ENCODE results near the gene FES. TPM values are rescaled to one million over a fixed set of nuclear protein-coding genes. Genes with fewer than 3 reads are reported as not detected.

FES gene
- total and polyA plus RNA-seq, 2 of the 13 experiments (the other 11 are each of a cell fraction or from before 2014, with no cell fraction given) = 4.0 to 9.5 TPM

DNA sequence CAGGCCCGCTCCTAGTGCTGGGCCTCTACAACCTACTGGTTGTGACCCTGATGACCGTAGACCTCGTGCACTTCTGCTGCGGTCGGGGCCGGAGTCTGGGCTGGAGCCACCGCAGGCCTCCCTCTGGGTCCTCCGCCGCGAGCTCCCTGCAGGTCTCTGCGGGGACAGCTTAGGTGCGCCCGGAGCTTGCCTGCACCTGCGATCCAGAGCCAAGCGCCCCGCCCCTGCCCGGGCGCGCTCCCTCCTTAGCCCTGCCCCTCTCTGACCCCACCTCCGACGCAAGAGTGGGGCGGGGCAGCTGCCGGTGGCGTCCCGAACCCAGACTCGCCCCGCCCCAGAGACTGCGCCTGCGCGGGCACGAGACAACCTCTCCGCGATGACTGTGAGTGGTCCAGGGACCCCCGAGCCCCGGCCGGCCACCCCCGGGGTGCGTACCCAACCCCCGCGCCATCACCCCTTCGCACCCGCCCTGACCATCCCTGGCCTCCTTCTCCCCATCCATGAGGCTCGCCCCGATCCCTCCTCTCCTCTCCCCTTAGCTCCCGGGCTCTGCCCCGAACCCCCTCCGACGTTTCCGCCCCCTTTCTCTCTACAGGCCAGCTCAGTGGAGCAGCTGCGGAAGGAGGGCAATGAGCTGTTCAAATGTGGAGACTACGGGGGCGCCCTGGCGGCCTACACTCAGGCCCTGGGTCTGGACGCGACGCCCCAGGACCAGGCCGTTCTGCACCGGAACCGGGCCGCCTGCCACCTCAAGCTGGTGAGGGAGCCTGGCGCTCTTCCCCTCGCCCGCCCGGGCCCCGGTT is 50.8 kb downstream of the FES start, which contains the start of gene UNC45A (continued):
- 0 out of 2 replicates have a peak, but pooled peaks have one; percentile 38 for TF ChIP-seq ISL2 (CRISPR knock-in tag; IDR thresholded peaks at IDR 0.05)
- TF ChIP-seq HOXA3 (CRISPR knock-in tag; IDR thresholded peaks at IDR 0.05) = no peak; the same call in 1 of the 2 replicates
- TF ChIP-seq ZNF607 (CRISPR knock-in tag; IDR thresholded peaks at IDR 0.05; ENCODE audit: borderline replicate concordance) = peak; percentile 53; the same call in 1 of the 2 replicates
- peak; percentile 78 for TF ChIP-seq HNRNPLL (IDR thresholded peaks at IDR 0.05; ENCODE audit: low read depth, low read length, poor library complexity, severe bottlenecking)
- 0 out of 2 replicates have a peak, but pooled peaks have one; percentile 10 for TF ChIP-seq PHF21A (CRISPR knock-in tag; IDR thresholded peaks at IDR 0.05)
- TF ChIP-seq, protein P1, sequence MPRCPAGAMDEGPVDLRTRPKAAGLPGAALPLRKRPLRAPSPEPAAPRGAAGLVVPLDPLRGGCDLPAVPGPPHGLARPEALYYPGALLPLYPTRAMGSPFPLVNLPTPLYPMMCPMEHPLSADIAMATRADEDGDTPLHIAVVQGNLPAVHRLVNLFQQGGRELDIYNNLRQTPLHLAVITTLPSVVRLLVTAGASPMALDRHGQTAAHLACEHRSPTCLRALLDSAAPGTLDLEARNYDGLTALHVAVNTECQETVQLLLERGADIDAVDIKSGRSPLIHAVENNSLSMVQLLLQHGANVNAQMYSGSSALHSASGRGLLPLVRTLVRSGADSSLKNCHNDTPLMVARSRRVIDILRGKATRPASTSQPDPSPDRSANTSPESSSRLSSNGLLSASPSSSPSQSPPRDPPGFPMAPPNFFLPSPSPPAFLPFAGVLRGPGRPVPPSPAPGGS (CRISPR knock-in tag; IDR thresholded peaks at IDR 0.05) = peak; percentile 37
- peak; percentile 51 for TF ChIP-seq CEBPG (CRISPR knock-in tag; IDR thresholded peaks at IDR 0.05)
- TF ChIP-seq, protein P2, sequence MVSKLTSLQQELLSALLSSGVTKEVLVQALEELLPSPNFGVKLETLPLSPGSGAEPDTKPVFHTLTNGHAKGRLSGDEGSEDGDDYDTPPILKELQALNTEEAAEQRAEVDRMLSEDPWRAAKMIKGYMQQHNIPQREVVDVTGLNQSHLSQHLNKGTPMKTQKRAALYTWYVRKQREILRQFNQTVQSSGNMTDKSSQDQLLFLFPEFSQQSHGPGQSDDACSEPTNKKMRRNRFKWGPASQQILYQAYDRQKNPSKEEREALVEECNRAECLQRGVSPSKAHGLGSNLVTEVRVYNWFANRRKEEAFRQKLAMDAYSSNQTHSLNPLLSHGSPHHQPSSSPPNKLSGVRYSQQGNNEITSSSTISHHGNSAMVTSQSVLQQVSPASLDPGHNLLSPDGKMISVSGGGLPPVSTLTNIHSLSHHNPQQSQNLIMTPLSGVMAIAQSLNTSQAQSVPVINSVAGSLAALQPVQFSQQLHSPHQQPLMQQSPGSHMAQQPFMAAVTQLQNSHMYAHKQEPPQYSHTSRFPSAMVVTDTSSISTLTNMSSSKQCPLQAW (CRISPR knock-in tag; IDR thresholded peaks at IDR 0.05) = 0 out of 2 replicates have a peak, but pooled peaks have one; percentile 63
- TF ChIP-seq, protein P3, sequence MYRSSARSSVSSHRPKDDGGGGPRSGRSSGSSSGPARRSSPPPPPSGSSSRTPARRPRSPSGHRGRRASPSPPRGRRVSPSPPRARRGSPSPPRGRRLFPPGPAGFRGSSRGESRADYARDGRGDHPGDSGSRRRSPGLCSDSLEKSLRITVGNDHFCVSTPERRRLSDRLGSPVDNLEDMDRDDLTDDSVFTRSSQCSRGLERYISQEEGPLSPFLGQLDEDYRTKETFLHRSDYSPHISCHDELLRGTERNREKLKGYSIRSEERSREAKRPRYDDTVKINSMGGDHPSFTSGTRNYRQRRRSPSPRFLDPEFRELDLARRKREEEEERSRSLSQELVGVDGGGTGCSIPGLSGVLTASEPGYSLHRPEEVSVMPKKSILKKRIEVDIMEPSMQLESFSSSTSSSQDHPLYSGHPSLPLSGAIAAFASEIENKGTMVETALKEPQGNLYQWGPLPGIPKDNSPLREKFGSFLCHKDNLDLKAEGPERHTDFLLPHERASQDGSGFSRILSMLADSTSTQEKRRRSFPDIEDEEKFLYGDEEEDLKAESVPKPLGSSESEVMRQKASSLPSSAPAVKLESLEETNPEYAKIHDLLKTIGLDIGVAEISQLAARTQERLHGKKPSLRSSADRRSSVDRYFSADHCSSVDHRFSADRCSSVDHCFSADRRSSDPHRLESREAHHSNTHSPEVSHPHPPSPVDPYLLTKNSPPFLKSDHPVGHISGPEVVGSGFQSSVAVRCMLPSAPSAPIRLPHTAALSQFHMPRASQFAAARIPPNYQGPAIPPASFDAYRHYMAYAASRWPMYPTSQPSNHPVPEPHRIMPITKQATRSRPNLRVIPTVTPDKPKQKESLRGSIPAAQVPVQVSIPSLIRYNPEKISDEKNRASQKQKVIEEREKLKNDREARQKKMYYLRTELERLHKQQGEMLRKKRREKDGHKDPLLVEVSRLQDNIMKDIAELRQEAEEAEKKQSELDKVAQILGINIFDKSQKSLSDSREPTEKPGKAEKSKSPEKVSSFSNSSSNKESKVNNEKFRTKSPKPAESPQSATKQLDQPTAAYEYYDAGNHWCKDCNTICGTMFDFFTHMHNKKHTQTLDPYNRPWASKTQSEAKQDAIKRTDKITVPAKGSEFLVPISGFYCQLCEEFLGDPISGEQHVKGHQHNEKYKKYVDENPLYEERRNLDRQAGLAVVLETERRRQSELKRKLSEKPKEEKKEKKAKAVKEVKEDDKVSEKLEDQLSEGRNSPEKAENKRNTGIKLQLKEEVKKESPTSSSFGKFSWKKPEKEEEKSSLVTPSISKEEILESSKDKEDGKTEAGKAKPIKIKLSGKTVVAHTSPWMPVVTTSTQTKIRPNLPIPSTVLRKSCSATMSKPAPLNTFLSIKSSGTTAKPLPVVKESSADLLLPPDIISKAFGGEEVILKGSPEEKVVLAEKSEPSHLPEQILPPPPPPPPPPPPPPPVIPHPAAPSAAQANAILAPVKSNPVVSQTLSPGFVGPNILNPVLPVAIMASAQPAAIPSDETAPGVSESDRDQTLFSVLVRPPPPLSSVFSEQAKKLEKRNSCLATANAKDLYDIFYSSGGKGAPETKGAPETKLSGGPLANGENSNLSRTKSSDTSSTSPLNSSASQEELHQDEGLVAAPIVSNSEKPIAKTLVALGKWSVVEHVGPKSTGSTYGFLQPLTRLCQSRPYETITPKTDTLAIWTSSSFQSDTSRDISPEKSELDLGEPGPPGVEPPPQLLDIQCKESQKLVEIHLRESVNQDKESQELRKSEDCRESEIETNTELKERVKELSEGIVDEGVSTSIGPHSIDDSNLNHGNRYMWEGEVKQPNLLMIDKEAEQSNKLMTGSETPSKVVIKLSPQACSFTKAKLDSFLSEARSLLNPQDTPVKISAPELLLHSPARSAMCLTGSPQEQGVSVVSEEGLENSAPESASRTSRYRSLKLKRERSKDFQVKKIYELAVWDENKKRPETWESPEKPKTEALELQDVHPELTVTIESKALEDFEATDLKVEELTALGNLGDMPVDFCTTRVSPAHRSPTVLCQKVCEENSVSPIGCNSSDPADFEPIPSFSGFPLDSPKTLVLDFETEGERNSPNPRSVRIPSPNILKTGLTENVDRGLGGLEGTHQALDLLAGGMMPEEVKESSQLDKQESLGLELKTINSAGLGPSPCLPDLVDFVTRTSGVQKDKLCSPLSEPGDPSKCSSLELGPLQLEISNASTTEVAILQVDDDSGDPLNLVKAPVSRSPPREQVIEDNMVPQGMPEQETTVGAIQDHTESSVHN (CRISPR knock-in tag; IDR thresholded peaks at IDR 0.05) = peak; percentile 17; the same call in 1 of the 2 replicates
- TF ChIP-seq ZNF772 (CRISPR knock-in tag; IDR thresholded peaks at IDR 0.05) = peak; percentile 17
- TF ChIP-seq, protein P4, sequence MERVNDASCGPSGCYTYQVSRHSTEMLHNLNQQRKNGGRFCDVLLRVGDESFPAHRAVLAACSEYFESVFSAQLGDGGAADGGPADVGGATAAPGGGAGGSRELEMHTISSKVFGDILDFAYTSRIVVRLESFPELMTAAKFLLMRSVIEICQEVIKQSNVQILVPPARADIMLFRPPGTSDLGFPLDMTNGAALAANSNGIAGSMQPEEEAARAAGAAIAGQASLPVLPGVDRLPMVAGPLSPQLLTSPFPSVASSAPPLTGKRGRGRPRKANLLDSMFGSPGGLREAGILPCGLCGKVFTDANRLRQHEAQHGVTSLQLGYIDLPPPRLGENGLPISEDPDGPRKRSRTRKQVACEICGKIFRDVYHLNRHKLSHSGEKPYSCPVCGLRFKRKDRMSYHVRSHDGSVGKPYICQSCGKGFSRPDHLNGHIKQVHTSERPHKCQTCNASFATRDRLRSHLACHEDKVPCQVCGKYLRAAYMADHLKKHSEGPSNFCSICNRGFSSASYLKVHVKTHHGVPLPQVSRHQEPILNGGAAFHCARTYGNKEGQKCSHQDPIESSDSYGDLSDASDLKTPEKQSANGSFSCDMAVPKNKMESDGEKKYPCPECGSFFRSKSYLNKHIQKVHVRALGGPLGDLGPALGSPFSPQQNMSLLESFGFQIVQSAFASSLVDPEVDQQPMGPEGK (CRISPR knock-in tag; IDR thresholded peaks at IDR 0.05) = peak; percentile 44
- TF ChIP-seq SKI (IDR thresholded peaks at IDR 0.05; ENCODE audit: partially characterized antibody) = no peak
- TF ChIP-seq ZNF768 (CRISPR knock-in tag; IDR thresholded peaks at IDR 0.05) = peak; percentile 43; the same call in 1 of the 2 replicates
- peak; percentile 86; the same call in 1 of the 2 replicates for TF ChIP-seq ZNF510 (CRISPR knock-in tag; IDR thresholded peaks at IDR 0.05; ENCODE audit: low read depth)
- TF ChIP-seq NFATC3 (CRISPR knock-in tag; IDR thresholded peaks at IDR 0.05) = peak; percentile 84; the same call in 1 of the 2 replicates

Data from HepG2 (cell line).